Activated naive CD4-positive, alpha-beta T cell treated with anti-CD3 and anti-CD28 coated beads, Interleukin-2, amount 50 U/mL, for 24 hours (primary cell): ENCODE results near the gene CYLD.

Experiments used
- H3K27ac Mint-ChIP-seq: one replicate; pipeline ENCODE4 v1.8.0; 2021; ENCODE audit warnings: mild to moderate bottlenecking, mixed read lengths
- H3K27me3 Mint-ChIP-seq: one replicate; pipeline ENCODE4 v1.8.0; 2021; ENCODE audit warnings: mixed read lengths
- H3K36me3 Mint-ChIP-seq: one replicate; pipeline ENCODE4 v1.8.0; 2021; ENCODE audit warnings: mixed read lengths
- H3K4me1 Mint-ChIP-seq: one replicate; pipeline ENCODE4 v1.8.0; 2021; ENCODE audit warnings: mixed read lengths
- H3K4me3 Mint-ChIP-seq: one replicate; pipeline ENCODE4 v1.8.0; 2021; ENCODE audit warnings: mild to moderate bottlenecking, mixed read lengths
- H3K9me3 Mint-ChIP-seq: one replicate; pipeline ENCODE4 v1.8.0; 2021; ENCODE audit warnings: mixed read lengths

CYLD gene

DNA sequence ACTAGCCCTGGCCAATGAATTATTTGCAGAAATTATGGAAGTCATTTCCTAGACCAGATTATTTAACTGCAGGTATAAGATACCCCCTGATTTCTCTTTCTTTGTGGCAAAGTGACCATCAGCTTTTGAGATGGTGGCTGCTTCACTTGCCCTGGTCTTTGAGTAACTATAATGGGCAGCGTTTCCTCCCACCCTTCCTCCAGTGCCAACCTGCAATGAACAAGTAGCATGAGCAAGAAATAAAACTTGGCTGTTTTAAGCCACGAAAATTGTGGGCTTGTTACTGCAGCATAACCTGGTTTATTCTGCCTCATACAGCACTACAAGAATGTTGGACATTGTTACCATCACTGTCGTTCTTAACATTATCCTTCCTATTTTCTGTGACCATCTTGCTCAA is 105.3 kb downstream of the CYLD start:
- Mint-ChIP-seq H3K36me3 (no peaks in the 10 kb centered on the region), H3K4me3 (no peak overlapping the region), H3K27ac (no peak overlapping the region), H3K9me3 (no peaks in the 10 kb centered on the region), H3K27me3 (peaks cover under 1% of the 10 kb centered on the region), H3K4me1 (no peaks in the 10 kb centered on the region)

DNA sequence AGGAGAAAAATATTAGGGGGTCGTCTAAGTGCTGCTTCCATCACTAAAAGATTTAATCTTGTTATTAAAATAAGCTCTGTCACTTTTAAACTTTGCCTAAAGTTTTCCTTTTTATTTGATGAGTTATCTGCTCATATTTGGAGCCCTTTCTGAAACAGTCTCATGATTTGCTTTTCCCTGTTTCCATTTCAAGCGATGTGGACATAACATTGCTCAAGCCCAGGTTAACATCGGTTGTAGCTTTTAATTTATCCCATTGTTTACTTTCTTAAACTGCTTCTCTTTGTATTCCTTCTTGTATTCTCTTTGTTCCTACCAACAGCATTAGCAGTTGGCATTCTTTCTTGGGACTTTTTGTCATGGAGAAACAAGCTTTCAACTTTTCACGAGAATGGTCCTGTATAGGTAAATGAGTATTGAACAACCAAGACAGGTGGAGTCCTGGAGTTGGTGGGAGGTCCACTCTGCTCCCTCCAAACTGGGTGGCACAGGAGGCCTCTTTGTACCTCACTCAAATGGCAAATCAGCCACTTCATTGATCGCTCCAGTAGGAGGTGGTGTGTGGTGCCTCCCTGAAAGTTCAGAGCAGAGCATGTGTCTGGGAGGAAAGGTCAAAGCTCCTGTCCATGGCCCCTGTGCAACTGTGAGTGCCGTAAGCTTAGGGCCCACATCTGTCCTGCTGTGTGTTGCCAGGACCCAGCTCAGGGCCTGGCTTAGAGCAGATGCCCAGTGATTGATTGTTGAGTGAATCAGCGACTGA is 107.0 kb downstream of the CYLD start:
- Mint-ChIP-seq H3K36me3 (no peaks in the 10 kb centered on the region), H3K9me3 (no peaks in the 10 kb centered on the region), H3K27me3 (peaks cover 2% of the 10 kb centered on the region), H3K4me1 (no peaks in the 10 kb centered on the region), H3K4me3 (no peak overlapping the region), H3K27ac (no peak overlapping the region)
